Type B pancreatic cell (in vitro differentiated cells): ENCODE results near the gene NFASC. TPM values are rescaled to one million over a fixed set of nuclear protein-coding genes. Genes with fewer than 3 reads are reported as not detected.

ENCODE experiments used
- DNase-seq: peaks from one replicate; pipeline ENCODE4 v3.0.0; 2021; ENCODE audit warnings: mixed read lengths; ENCODE audit not compliant: unreplicated experiment; ENCODE audit errors: extremely low spot score
- H3K27ac Mint-ChIP-seq: 2 replicates; pipeline ENCODE4 v1.8.0; 2021; ENCODE audit warnings: mild to moderate bottlenecking, mixed read lengths
- H3K27me3 Mint-ChIP-seq: 2 replicates; pipeline ENCODE4 v1.8.0; 2021; ENCODE audit warnings: mixed read lengths
- H3K36me3 Mint-ChIP-seq: 2 replicates; pipeline ENCODE4 v1.8.0; 2021; ENCODE audit warnings: mixed read lengths
- H3K4me1 Mint-ChIP-seq: one replicate; pipeline ENCODE4 v1.8.0; 2021; ENCODE audit warnings: mixed read lengths; ENCODE audit not compliant: unreplicated experiment
- H3K4me3 Mint-ChIP-seq: 2 replicates; pipeline ENCODE4 v1.8.0; 2021; ENCODE audit warnings: mild to moderate bottlenecking, mixed read lengths
- H3K9me3 Mint-ChIP-seq: 2 replicates; pipeline ENCODE4 v1.8.0; 2021; ENCODE audit warnings: mixed read lengths
- total RNA-seq: library from RNA; stranded (reverse); gene quantifications from 2 replicates; pipeline ENCODE4 v1.2.1, GENCODE V29; 2021; ENCODE audit warnings: low replicate concordance
- TF ChIP-seq, protein P1 (sequence below): fragments of 200-600 bp; sonication (generic); conservative IDR thresholded peaks from 2 replicates; pipeline ENCODE4 v1.5.0; 2021; ENCODE audit warnings: antibody characterized with exemption, mild to moderate bottlenecking

Gene NFASC
- total RNA-seq, 1 donor from 2014 or later: 16.4 TPM

DNA sequence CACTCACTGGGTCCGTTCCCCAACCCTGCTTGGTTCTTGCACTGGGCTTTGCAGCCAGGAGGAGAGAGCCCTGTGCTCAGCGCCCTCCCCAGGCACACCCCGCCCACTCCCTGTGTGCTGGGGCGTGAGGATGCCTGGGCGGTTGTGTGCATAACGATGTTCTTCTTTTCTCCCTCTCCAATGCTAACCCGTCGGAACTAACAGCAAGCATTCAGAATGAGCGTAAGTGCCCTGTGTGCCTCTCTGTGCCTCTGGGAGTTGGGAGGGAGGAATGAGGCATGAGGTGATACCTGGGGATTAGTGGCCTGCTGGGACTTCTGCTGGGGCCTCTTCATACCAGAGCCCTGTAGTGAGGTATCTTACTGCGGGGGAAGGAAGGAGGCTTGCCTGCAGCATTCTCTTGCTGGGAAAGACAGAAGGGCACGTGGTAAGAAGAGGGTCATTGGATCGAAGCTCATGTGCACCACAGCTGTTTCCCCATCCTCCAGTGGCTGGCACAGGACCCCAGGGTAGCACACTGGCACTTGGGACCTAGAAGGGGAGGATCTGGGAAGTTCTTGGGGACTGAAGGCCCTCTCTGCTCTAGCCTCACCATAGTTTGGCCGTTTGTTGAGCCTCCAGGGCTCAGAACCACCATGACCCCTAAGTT, 79.8 kb downstream of the NFASC start:
- Mint-ChIP-seq H3K27ac (no peak overlapping the region), H3K36me3 (no peaks in the 10 kb centered on the region), H3K27me3 (peaks cover 28% of the 10 kb centered on the region), H3K4me1 (no peaks in the 10 kb centered on the region), H3K9me3 (no peaks in the 10 kb centered on the region), H3K4me3 (no peak overlapping the region)
- TF ChIP-seq, protein P1, sequence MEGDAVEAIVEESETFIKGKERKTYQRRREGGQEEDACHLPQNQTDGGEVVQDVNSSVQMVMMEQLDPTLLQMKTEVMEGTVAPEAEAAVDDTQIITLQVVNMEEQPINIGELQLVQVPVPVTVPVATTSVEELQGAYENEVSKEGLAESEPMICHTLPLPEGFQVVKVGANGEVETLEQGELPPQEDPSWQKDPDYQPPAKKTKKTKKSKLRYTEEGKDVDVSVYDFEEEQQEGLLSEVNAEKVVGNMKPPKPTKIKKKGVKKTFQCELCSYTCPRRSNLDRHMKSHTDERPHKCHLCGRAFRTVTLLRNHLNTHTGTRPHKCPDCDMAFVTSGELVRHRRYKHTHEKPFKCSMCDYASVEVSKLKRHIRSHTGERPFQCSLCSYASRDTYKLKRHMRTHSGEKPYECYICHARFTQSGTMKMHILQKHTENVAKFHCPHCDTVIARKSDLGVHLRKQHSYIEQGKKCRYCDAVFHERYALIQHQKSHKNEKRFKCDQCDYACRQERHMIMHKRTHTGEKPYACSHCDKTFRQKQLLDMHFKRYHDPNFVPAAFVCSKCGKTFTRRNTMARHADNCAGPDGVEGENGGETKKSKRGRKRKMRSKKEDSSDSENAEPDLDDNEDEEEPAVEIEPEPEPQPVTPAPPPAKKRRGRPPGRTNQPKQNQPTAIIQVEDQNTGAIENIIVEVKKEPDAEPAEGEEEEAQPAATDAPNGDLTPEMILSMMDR: no peak
- no peak for DNase-seq

DNA sequence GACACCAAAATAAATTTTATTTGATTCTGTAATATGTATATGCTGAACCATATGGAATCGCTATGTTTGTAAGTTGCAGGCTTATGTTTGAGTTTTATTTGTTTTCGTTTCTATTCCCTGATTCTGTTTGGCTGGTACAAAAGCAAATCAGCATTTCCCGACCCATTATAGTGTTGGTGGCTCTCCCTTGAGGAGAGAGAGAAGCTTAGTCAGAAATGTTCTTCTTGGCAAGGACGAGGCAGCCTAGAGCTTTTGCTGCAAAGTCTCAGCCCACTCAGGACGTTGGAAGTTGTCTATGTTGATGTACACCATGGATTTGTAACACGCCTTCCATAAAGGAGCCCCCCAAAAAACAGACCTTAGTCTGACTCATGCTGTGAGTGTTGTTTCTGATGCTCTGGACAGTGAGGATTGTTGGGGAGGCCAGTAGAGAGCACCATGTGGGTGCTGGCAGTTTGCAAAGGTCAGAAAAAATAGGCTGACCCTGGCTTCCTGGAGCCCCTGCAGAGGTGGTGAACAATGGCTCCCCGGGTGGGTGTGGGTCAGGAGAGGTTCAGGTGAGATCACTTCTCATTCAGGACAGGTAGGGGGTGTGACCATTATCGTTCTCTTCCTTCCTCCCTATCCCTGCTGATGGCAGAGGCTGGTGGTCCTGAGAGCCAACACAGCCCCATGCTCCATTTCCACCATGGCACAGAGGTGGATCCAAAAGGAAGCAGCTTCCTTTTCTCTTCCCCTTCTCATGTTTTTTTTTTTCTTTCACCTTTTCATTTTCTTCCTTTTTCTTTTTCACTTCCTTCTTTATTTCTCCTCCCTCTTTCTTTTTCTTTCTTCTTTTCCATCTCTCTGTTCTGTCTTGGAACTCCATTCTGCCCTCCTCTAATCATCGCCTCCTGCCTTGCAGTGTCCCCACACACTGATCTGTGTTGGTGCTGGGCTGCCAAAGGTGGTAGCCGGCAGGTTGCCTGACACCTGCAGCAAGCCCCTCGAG, 88.0 kb downstream of the NFASC start:
- H3K4me3 Mint-ChIP-seq: no peak overlapping the region
- H3K4me1 Mint-ChIP-seq: no peaks in the 10 kb centered on the region
- DNase-seq: no peak
- TF ChIP-seq, protein P1: no peak
- no peaks in the 10 kb centered on the region for H3K9me3 Mint-ChIP-seq
- peaks cover 69% of the 10 kb centered on the region for H3K27me3 Mint-ChIP-seq
- no peak overlapping the region for H3K27ac Mint-ChIP-seq
- H3K36me3 Mint-ChIP-seq: no peaks in the 10 kb centered on the region

- H3K27me3 Mint-ChIP-seq: peaks cover 75% of the 10 kb centered on the region
- H3K27ac Mint-ChIP-seq: no peak overlapping the region
- H3K4me3 Mint-ChIP-seq: no peak overlapping the region
- no peaks in the 10 kb centered on the region for H3K4me1 Mint-ChIP-seq
- TF ChIP-seq, protein P1: no peak
- no peaks in the 10 kb centered on the region for H3K9me3 Mint-ChIP-seq
- no peaks in the 10 kb centered on the region for H3K36me3 Mint-ChIP-seq
- no peak for DNase-seq
Measured at GRCh38 chr1:204959374-204959773, 88.7 kb downstream of the NFASC start.

- no peak for DNase-seq
- peaks cover 80% of the 10 kb centered on the region for H3K27me3 Mint-ChIP-seq
- H3K4me3 Mint-ChIP-seq: no peak overlapping the region
- no peak overlapping the region for H3K27ac Mint-ChIP-seq
- no peaks in the 10 kb centered on the region for H3K4me1 Mint-ChIP-seq
- no peaks in the 10 kb centered on the region for H3K9me3 Mint-ChIP-seq
- no peaks in the 10 kb centered on the region for H3K36me3 Mint-ChIP-seq
- TF ChIP-seq, protein P1: no peak
Measured at GRCh38 chr1:204959836-204960235, 89.2 kb downstream of the NFASC start.

DNA sequence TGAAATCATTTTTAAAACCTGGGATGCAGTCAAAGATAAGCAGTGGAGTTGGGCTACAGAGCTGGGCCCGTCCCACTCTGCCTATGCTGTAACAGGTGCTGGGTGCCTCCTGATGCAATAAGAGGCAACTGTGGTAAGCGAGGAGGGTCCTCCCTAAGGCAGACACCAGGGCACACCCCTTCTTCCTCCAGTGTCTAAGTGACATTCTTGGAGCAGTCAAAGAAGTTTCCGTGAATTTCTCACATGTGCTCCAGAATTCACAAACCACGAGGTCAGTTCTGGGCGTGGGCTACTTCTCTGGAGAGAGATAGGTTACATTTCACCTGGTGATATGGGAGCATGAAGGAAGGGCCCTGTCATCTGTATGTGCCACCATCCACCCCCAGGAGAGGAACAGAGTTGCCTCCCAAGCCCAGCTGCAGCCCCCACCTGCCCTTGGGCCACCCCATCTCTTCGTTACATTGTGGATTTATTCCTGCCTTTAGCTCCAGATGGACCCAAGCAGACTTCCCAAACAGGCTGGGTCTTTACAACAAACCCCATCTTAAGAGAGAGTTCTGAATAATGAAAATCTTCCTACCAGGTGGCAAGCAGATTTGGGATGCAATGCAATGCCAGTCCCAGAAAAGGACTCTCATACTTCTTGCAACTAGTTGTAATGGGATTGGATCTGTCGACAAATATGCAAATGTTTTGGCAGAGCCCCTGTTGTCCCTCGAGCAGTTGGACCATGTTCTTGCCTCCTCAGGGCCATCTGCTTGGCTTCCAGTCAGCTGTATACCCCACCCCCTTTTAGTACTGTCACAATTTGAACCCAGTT, 89.9 kb downstream of the NFASC start:
- TF ChIP-seq, protein P1: no peak
- no peak for DNase-seq
- Mint-ChIP-seq H3K27me3 (peaks cover 83% of the 10 kb centered on the region), H3K27ac (no peak overlapping the region), H3K4me1 (no peaks in the 10 kb centered on the region), H3K9me3 (no peaks in the 10 kb centered on the region), H3K36me3 (no peaks in the 10 kb centered on the region), H3K4me3 (no peak overlapping the region)
